Large intestine (tissue), 3 donors: ENCODE results near the gene AUTS2. TPM values are rescaled to one million over a fixed set of nuclear protein-coding genes. Genes with fewer than 3 reads are reported as not detected.

Experiments
- DNase-seq, 2 donors: peaks; one replicate each; pipeline versions ENCODE4 v3.0.0 to v3.0.0-alpha.2; 2013
- H3K27ac ChIP-seq: one replicate; pipeline ENCODE4 v1.5.1; 2013; ENCODE audit warnings: low read length
- H3K27me3 ChIP-seq: 2 replicates; pipeline ENCODE4 v1.6.1; 2013; ENCODE audit warnings: low read length; ENCODE audit not compliant: control insufficient read depth, insufficient read depth
- H3K36me3 ChIP-seq: 2 replicates; pipeline ENCODE4 v1.6.1; 2013; ENCODE audit warnings: low read length; ENCODE audit not compliant: control insufficient read depth, insufficient read depth
- H3K4me1 ChIP-seq: one replicate; pipeline ENCODE4 v1.6.1; 2013; ENCODE audit warnings: low read length; ENCODE audit not compliant: control insufficient read depth, insufficient read depth
- H3K4me3 ChIP-seq: one replicate; pipeline ENCODE4 v1.5.1; 2013; ENCODE audit warnings: low read length
- H3K9me3 ChIP-seq: one replicate; pipeline ENCODE4 v1.6.1; 2013; ENCODE audit warnings: mild to moderate bottlenecking, low read depth, low read length, moderate library complexity; ENCODE audit not compliant: control insufficient read depth
- WGBS: methylation state at CpG from one replicate; pipeline ENCODE4 v1.1.5; 2013; ENCODE audit warnings: low lambda C conversion rate; ENCODE audit not compliant: insufficient coverage; 5-methylcytosine and 5-hydroxymethylcytosine counted together
- polyA plus RNA-seq: library from polyadenylated mRNA; unstranded; fragments of 120-200 nt; gene quantifications from one replicate; pipeline ENCODE4 v1.2.1, GENCODE V29; 2013

AUTS2 gene
- polyA plus RNA-seq, 1 donor, result 51.3 TPM

GRCh38 chr7:70319057-70319456 lies 720.8 kb downstream of the AUTS2 start:
- Histone ChIP-seq H3K36me3 (no peaks in the 10 kb centered on the region), H3K4me1 (no peaks in the 10 kb centered on the region), H3K9me3 (no peaks in the 10 kb centered on the region), H3K27me3 (no peaks in the 10 kb centered on the region), H3K4me3 (no peak overlapping the region), H3K27ac (no peak overlapping the region)
- WGBS, result no CpG with 5 or more reads among the region's 2 CpGs
- DNase-seq, result no peak

GRCh38 chr7:70321016-70321590 lies 722.8 kb downstream of the AUTS2 start:
- Histone ChIP-seq H3K36me3 (no peaks in the 10 kb centered on the region), H3K9me3 (no peaks in the 10 kb centered on the region), H3K27me3 (no peaks in the 10 kb centered on the region), H3K27ac (no peak overlapping the region), H3K4me3 (no peak overlapping the region), H3K4me1 (no peaks in the 10 kb centered on the region)
- WGBS, result 97% methylated on average over 5 of the region's 6 CpGs
- no peak for DNase-seq

GRCh38 chr7:70322856-70323255 lies 724.6 kb downstream of the AUTS2 start:
- Histone ChIP-seq H3K9me3 (no peaks in the 10 kb centered on the region), H3K4me3 (no peak overlapping the region), H3K27me3 (no peaks in the 10 kb centered on the region), H3K4me1 (no peaks in the 10 kb centered on the region), H3K27ac (no peak overlapping the region), H3K36me3 (no peaks in the 10 kb centered on the region)
- DNase-seq, result no peak
- WGBS, result no CpG with 5 or more reads among the region's 1 CpG

- Histone ChIP-seq H3K4me3 (no peak overlapping the region), H3K9me3 (no peaks in the 10 kb centered on the region), H3K27ac (no peak overlapping the region), H3K36me3 (no peaks in the 10 kb centered on the region), H3K4me1 (no peaks in the 10 kb centered on the region), H3K27me3 (no peaks in the 10 kb centered on the region)
- no peak for DNase-seq
- WGBS, result no CpG with 5 or more reads among the region's 2 CpGs
Measured at GRCh38 chr7:70325509-70326101, 727.3 kb downstream of the AUTS2 start.

GRCh38 chr7:70334295-70334694 lies 736.0 kb downstream of the AUTS2 start:
- no peak overlapping the region for H3K4me3 ChIP-seq
- H3K36me3 ChIP-seq, result no peaks in the 10 kb centered on the region
- H3K4me1 ChIP-seq, result no peaks in the 10 kb centered on the region
- no peaks in the 10 kb centered on the region for H3K27me3 ChIP-seq
- no peak for DNase-seq
- no peaks in the 10 kb centered on the region for H3K9me3 ChIP-seq
- 100% methylated on average over 1 of the region's 2 CpGs for WGBS
- H3K27ac ChIP-seq, result no peak overlapping the region

- Histone ChIP-seq H3K36me3 (no peaks in the 10 kb centered on the region), H3K27ac (no peak overlapping the region), H3K9me3 (no peaks in the 10 kb centered on the region), H3K4me3 (no peak overlapping the region), H3K27me3 (no peaks in the 10 kb centered on the region), H3K4me1 (no peaks in the 10 kb centered on the region)
- DNase-seq, result no peak
- WGBS, result no CpG with 5 or more reads among the region's 2 CpGs
Measured at GRCh38 chr7:70334871-70335270, 736.6 kb downstream of the AUTS2 start.

- DNase-seq, result no peak
- WGBS, result 100% methylated on average over 1 of the region's 3 CpGs
- H3K4me1 ChIP-seq, result no peaks in the 10 kb centered on the region
- no peak overlapping the region for H3K27ac ChIP-seq
- no peak overlapping the region for H3K4me3 ChIP-seq
- H3K27me3 ChIP-seq, result no peaks in the 10 kb centered on the region
- H3K9me3 ChIP-seq, result no peaks in the 10 kb centered on the region
- no peaks in the 10 kb centered on the region for H3K36me3 ChIP-seq
Measured at GRCh38 chr7:70336536-70336935, 738.3 kb downstream of the AUTS2 start.

GRCh38 chr7:70338015-70338414 lies 739.7 kb downstream of the AUTS2 start:
- no peaks in the 10 kb centered on the region for H3K36me3 ChIP-seq
- no peak overlapping the region for H3K27ac ChIP-seq
- no peaks in the 10 kb centered on the region for H3K27me3 ChIP-seq
- no peaks in the 10 kb centered on the region for H3K4me1 ChIP-seq
- no peak overlapping the region for H3K4me3 ChIP-seq
- DNase-seq, result no peak
- WGBS, result no CpG with 5 or more reads among the region's 1 CpG
- H3K9me3 ChIP-seq, result no peaks in the 10 kb centered on the region

- H3K4me1 ChIP-seq, result no peaks in the 10 kb centered on the region
- H3K27ac ChIP-seq, result no peak overlapping the region
- H3K27me3 ChIP-seq, result no peaks in the 10 kb centered on the region
- no peaks in the 10 kb centered on the region for H3K36me3 ChIP-seq
- H3K4me3 ChIP-seq, result no peak overlapping the region
- WGBS, result 100% methylated on average over 1 of the region's 3 CpGs
- no peaks in the 10 kb centered on the region for H3K9me3 ChIP-seq
- DNase-seq, result no peak
Measured at GRCh38 chr7:70340236-70340635, 742.0 kb downstream of the AUTS2 start.

- H3K27me3 ChIP-seq, result no peaks in the 10 kb centered on the region
- no peak overlapping the region for H3K27ac ChIP-seq
- H3K9me3 ChIP-seq, result no peaks in the 10 kb centered on the region
- no peaks in the 10 kb centered on the region for H3K36me3 ChIP-seq
- no peaks in the 10 kb centered on the region for H3K4me1 ChIP-seq
- no peak for DNase-seq
- H3K4me3 ChIP-seq, result no peak overlapping the region
- WGBS, result 100% methylated on average over 1 of the region's 2 CpGs
Measured at GRCh38 chr7:70341446-70341845, 743.2 kb downstream of the AUTS2 start.

- no CpG with 5 or more reads among the region's 2 CpGs for WGBS
- Histone ChIP-seq H3K4me1 (no peaks in the 10 kb centered on the region), H3K4me3 (no peak overlapping the region), H3K27ac (no peak overlapping the region), H3K9me3 (no peaks in the 10 kb centered on the region), H3K36me3 (no peaks in the 10 kb centered on the region), H3K27me3 (no peaks in the 10 kb centered on the region)
- DNase-seq, result no peak
Measured at GRCh38 chr7:70343519-70343918, 745.2 kb downstream of the AUTS2 start.
